HEK293 (cell line): ENCODE data around the gene FAM221A.

ENCODE experiments used
- PBX3 ChIP-seq: sonication (generic); formaldehyde crosslinking; IDR thresholded peaks from 2 replicates; pipeline ENCODE4 v1.8.1; 2022; ENCODE audit warnings: mild to moderate bottlenecking, moderate library complexity, missing genetic modification reagents
- YY1 ChIP-seq: fragments of 450-650 bp; formaldehyde crosslinking; IDR thresholded peaks from 2 replicates; pipeline ENCODE4 v1.5.1; 2018; ENCODE audit warnings: missing biosample characterization, missing genetic modification characterization
- ZBTB49 ChIP-seq: fragments of 450-650 bp; formaldehyde crosslinking; IDR thresholded peaks from 2 replicates; pipeline ENCODE4 v1.5.1; 2016; ENCODE audit warnings: missing biosample characterization, missing genetic modification characterization, low read depth
- ZNF184 ChIP-seq: fragments of 450-650 bp; IDR thresholded peaks from 2 replicates; pipeline ENCODE4 v1.5.1; 2018; ENCODE audit warnings: missing biosample characterization, mild to moderate bottlenecking, missing genetic modification characterization
- ZNF302 ChIP-seq: fragments of 450-650 bp; formaldehyde crosslinking; IDR thresholded peaks from 2 replicates; pipeline ENCODE4 v1.5.1; 2016; ENCODE audit warnings: missing biosample characterization, missing genetic modification characterization, low read depth
- ZNF398 ChIP-seq: fragments of 450-650 bp; formaldehyde crosslinking; IDR thresholded peaks from 2 replicates; pipeline ENCODE4 v1.5.1; 2017; ENCODE audit warnings: missing biosample characterization, missing genetic modification characterization
- TF ChIP-seq, protein P1 (sequence below): fragments of 450-650 bp; formaldehyde crosslinking; IDR thresholded peaks from 2 replicates; pipeline ENCODE4 v1.5.1; 2016; ENCODE audit warnings: missing biosample characterization, missing genetic modification characterization
- TF ChIP-seq, protein P2 (sequence below): fragments of 450-650 bp; formaldehyde crosslinking; IDR thresholded peaks from 2 replicates; pipeline ENCODE4 v1.5.1; 2016; ENCODE audit warnings: missing biosample characterization, missing genetic modification characterization

GRCh38 chr7:23709081-23709750 is 29.2 kb downstream of the FAM221A start:
- TF ChIP-seq ZNF398: no peak
- TF ChIP-seq, protein P1, sequence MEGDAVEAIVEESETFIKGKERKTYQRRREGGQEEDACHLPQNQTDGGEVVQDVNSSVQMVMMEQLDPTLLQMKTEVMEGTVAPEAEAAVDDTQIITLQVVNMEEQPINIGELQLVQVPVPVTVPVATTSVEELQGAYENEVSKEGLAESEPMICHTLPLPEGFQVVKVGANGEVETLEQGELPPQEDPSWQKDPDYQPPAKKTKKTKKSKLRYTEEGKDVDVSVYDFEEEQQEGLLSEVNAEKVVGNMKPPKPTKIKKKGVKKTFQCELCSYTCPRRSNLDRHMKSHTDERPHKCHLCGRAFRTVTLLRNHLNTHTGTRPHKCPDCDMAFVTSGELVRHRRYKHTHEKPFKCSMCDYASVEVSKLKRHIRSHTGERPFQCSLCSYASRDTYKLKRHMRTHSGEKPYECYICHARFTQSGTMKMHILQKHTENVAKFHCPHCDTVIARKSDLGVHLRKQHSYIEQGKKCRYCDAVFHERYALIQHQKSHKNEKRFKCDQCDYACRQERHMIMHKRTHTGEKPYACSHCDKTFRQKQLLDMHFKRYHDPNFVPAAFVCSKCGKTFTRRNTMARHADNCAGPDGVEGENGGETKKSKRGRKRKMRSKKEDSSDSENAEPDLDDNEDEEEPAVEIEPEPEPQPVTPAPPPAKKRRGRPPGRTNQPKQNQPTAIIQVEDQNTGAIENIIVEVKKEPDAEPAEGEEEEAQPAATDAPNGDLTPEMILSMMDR: no peak
- TF ChIP-seq, protein P2, sequence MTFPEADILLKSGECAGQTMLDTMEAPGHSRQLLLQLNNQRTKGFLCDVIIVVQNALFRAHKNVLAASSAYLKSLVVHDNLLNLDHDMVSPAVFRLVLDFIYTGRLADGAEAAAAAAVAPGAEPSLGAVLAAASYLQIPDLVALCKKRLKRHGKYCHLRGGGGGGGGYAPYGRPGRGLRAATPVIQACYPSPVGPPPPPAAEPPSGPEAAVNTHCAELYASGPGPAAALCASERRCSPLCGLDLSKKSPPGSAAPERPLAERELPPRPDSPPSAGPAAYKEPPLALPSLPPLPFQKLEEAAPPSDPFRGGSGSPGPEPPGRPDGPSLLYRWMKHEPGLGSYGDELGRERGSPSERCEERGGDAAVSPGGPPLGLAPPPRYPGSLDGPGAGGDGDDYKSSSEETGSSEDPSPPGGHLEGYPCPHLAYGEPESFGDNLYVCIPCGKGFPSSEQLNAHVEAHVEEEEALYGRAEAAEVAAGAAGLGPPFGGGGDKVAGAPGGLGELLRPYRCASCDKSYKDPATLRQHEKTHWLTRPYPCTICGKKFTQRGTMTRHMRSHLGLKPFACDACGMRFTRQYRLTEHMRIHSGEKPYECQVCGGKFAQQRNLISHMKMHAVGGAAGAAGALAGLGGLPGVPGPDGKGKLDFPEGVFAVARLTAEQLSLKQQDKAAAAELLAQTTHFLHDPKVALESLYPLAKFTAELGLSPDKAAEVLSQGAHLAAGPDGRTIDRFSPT (tag by site-specific recombination): no peak
- TF ChIP-seq YY1 (tag by site-specific recombination): no peak
- TF ChIP-seq PBX3: no peak
- TF ChIP-seq ZNF184 (tag by site-specific recombination): no peak
- TF ChIP-seq ZBTB49 (tag by site-specific recombination): no peak
- TF ChIP-seq ZNF302 (tag by site-specific recombination): no peak
